Ascending aorta (tissue), 2 donors: Measurements from ENCODE around the gene S100A12. TPM values are rescaled to one million over a fixed set of nuclear protein-coding genes. Genes with fewer than 3 reads are reported as not detected.
"Not testable (repeated sequence)": the region's sequence is repeated elsewhere in the genome, so short reads cannot be mapped to it uniquely, and the experiment has no call there.

Experiments used
- DNase-seq, 2 donors: peaks; one replicate each; pipeline ENCODE4 v3.0.0-alpha.2; 2019; ENCODE audit warnings: low spot score in 2 of 2
- H3K27ac ChIP-seq, 2 donors: fragments of 200-600 bp; sonication (generic); one replicate each; pipeline ENCODE4 v1.5.1; 2016 to 2017; ENCODE audit warnings: mild to moderate bottlenecking in 1 of 2
- H3K27me3 ChIP-seq: fragments of 200-600 bp; sonication (generic); one replicate; pipeline ENCODE4 v1.5.1; 2017
- H3K36me3 ChIP-seq, 2 donors: fragments of 200-600 bp; sonication (generic); one replicate each; pipeline ENCODE4 v1.5.1; 2016
- H3K4me1 ChIP-seq, 2 donors: fragments of 200-600 bp; sonication (generic); one replicate each; pipeline ENCODE4 v1.5.1; 2016 to 2017; ENCODE audit warnings: mild to moderate bottlenecking in 1 of 2
- H3K4me3 ChIP-seq, 2 donors: fragments of 200-600 bp; sonication (generic); one replicate each; pipeline ENCODE4 v1.5.1; 2016 to 2017; ENCODE audit warnings: mild to moderate bottlenecking in 1 of 2
- H3K9me3 ChIP-seq, 2 donors: fragments of 200-600 bp; sonication (generic); one replicate each; pipeline ENCODE4 v1.5.1; 2016
- CTCF ChIP-seq, 3 experiments: fragments of 200-600 bp in 2 of 3; fragments of 450-650 bp in 1 of 3; sonication (generic) in 2 of 3; IDR thresholded peaks; one replicate each; pipeline ENCODE4 v1.5.1; 2016 to 2019; ENCODE audit warnings: antibody characterized with exemption in 3 of 3, mild to moderate bottlenecking in 1 of 3, moderate library complexity in 1 of 3
- intact Hi-C: fragments of 100-400 bp; cut with DNase I; formaldehyde crosslinking; loops from one replicate; pipeline ENCODE4 v1.15.1; 2023
- total RNA-seq: library from RNA; depleted of rRNA; stranded (reverse); fragments of >200 nt; gene quantifications from one replicate; pipeline ENCODE4 v1.1.0, GENCODE V29; 2016

S100A12 gene
- total RNA-seq, 1 donor from 2014 or later = not detected

DNA sequence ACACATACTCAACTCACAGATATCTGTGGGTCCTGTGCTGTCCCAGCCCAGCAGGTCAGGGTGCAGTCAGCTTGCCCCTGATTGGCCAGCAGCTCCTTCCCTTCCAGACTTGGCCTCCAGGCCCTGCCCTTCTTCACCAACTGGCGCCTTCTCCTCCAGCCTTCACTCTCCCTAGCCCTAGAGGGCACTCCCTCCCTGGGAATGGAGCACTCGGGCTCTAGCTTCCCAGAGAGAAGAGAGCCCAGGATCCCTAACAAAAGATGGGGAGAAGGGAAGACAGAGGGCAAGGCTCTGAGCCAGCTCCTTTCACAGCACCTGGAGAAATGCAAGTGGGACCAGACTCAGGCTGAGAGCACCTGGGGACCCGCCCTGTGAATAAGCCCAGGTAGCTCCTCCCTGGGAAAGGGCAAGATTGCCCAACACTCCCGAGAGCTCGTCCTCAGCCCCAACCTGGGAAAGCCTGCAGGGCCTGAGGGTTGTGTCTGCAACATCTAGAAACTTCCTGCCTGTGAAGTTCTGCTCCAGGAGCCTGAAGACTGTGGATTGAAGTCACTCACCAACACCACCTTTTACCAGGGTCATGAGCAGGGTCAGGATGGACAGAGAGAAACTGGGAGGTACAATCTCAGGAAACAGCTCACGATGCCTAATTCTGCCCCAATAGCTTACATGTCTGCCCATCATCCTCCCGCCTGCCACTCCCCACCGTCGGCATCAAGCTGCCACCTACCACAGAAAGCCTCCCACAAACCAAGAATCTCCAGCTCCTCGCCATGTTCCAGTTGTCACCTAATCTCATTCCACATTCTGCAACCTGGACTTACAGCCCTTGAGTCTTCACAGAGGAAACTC, 26.7 kb downstream of the S100A12 start, which contains the start of gene PGLYRP4:
TSS of gene PGLYRP4 (minus strand) at position 331 of the 852 bp plus-strand sequence. CDS start 909 bp downstream, outside the sequence.
- intact Hi-C loops = no loop called here
- Histone ChIP-seq H3K4me1 (no peaks in the 10 kb centered on the region), H3K4me3 (no peak within 1 kb of the TSS), H3K36me3 (no peaks in the 10 kb centered on the region), H3K27me3 (no peaks in the 10 kb centered on the region), H3K27ac (no peak within 1 kb of the TSS), H3K9me3 (no peaks in the 10 kb centered on the region)
- no peak for DNase-seq
- no peak for TF ChIP-seq CTCF (IDR thresholded peaks at IDR 0.05)

- intact Hi-C loops = no loop called here
- no peak for DNase-seq
- Histone ChIP-seq H3K27ac (no peak overlapping the region), H3K4me1 (no peaks in the 10 kb centered on the region), H3K36me3 (no peaks in the 10 kb centered on the region), H3K4me3 (no peak overlapping the region), H3K9me3 (no peaks in the 10 kb centered on the region), H3K27me3 (no peaks in the 10 kb centered on the region)
- no peak for TF ChIP-seq CTCF (IDR thresholded peaks at IDR 0.05)
Measured at GRCh38 chr1:153347856-153348255, 27.6 kb downstream of the S100A12 start.

- intact Hi-C loops, H3K36me3 ChIP-seq, DNase-seq, H3K27ac ChIP-seq, H3K27me3 ChIP-seq, H3K4me3 ChIP-seq, H3K9me3 ChIP-seq, H3K4me1 ChIP-seq: not testable (repeated sequence)
Measured at GRCh38 chr1:153347049-153347448, 28.4 kb downstream of the S100A12 start.

- H3K27ac ChIP-seq = no peak overlapping the region
- no peaks in the 10 kb centered on the region for H3K9me3 ChIP-seq
- H3K36me3 ChIP-seq = no peaks in the 10 kb centered on the region
- no peak overlapping the region for H3K4me3 ChIP-seq
- intact Hi-C loops = no loop called here
- no peak for DNase-seq
- H3K4me1 ChIP-seq = no peaks in the 10 kb centered on the region
- TF ChIP-seq CTCF (IDR thresholded peaks at IDR 0.05) = no peak
- H3K27me3 ChIP-seq = no peaks in the 10 kb centered on the region
Measured at GRCh38 chr1:153346077-153346723, 29.2 kb downstream of the S100A12 start.

- intact Hi-C loops = no loop called here
- no peaks in the 10 kb centered on the region for H3K27me3 ChIP-seq
Measured at GRCh38 chr1:153345187-153346076, 30.0 kb downstream of the S100A12 start.

More at GRCh38 chr1:153345187-153346076, 30.0 kb downstream of the S100A12 start:
- Histone ChIP-seq H3K9me3 (no peaks in the 10 kb centered on the region), H3K4me1 (no peaks in the 10 kb centered on the region), H3K36me3 (no peaks in the 10 kb centered on the region), H3K4me3 (no peak overlapping the region), H3K27ac (no peak overlapping the region)
- TF ChIP-seq CTCF (IDR thresholded peaks at IDR 0.05) = no peak
- no peak for DNase-seq
